ENCODE measurements around the gene DGKI.

GRCh38 chr7:137354396-137354795, 492.4 kb downstream of the DGKI start:
- TF ChIP-seq POLR2A (IDR thresholded peaks at IDR 0.05) (no peak), CTCF (IDR thresholded peaks at IDR 0.05) (no peak)
